HepG2 (cell line): ENCODE data around the gene ARHGEF11. TPM values are rescaled to one million over a fixed set of nuclear protein-coding genes. Genes with fewer than 3 reads are reported as not detected.

Experiments
- ATAC-seq: fragments of 200-7000 bp; cut with Tn5 transposase; 3 replicates; pipeline ENCODE4 v1.9.1; 2020; ENCODE audit warnings: mild to moderate bottlenecking, moderate library complexity
- BruUV-seq: library from RNA; stranded (reverse); fragments of 400-500 nt; replicated peaks from 2 replicates; lab custom pipeline; 2021; lab: Mats Ljungman, UMichigan
- CTCF ChIA-PET: fragments of 300-600 bp; formaldehyde crosslinking; extraction: SDS; loops from one replicate; lab custom pipeline; 2021; ENCODE audit warnings: low total read pairs, inconsistent platforms, low intra/inter-chr PET ratio; lab: Yijun Ruan, JAX
- POLR2A ChIA-PET: fragments of 350-600 bp; sonication (Branson Sonifier 250); formaldehyde crosslinking; loops from one replicate; lab custom pipeline; 2020; ENCODE audit warnings: antibody characterized with exemption, inconsistent platforms; lab: Yijun Ruan, JAX
- DNase-seq: peaks from one replicate; pipeline ENCODE4 v3.0.0-alpha.2; 2015; ENCODE audit warnings: low spot score
- FAIRE-seq: peaks from 3 replicates; lab custom pipeline; 2011; peaks lifted over from hg19 to GRCh38; lab: Jason Lieb, UNC
- H2AFZ ChIP-seq: one replicate; pipeline ENCODE4 v1.6.1; 2011; ENCODE audit warnings: low read length, inconsistent platforms
- H3K27ac ChIP-seq: fragments of 300-600 bp; 3 replicates; pipeline ENCODE4 v1.8.0; 2011; ENCODE audit warnings: mixed run types, mild to moderate bottlenecking, mixed read lengths, low read length, inconsistent platforms; ENCODE audit not compliant: insufficient read depth; ENCODE audit errors: extremely low read length
- H3K27me3 ChIP-seq, 2 experiments: fragments of 200-600 bp in 1 of 2; 2 replicates in 1 of 2; 3 replicates in 1 of 2; pipeline versions ENCODE4 v1.6.0 to v1.8.0; 2011; ENCODE audit warnings: low read length in 2 of 2, mild to moderate bottlenecking in 2 of 2, moderate library complexity in 2 of 2, inconsistent platforms in 1 of 2; ENCODE audit not compliant: insufficient read depth in 2 of 2, control insufficient read depth in 1 of 2
- H3K36me3 ChIP-seq, 2 experiments: fragments of 200-600 bp in 1 of 2; replicated peaks in 1 of 2; 2 replicates in 1 of 2; 3 replicates in 1 of 2; pipeline versions ENCODE4 v1.5.1 to v1.8.0; 2011; ENCODE audit warnings: low read length in 2 of 2, inconsistent platforms in 1 of 2; ENCODE audit not compliant: insufficient read depth in 2 of 2, control insufficient read depth in 1 of 2
- H3K4me1 ChIP-seq: 2 replicates; pipeline ENCODE4 v1.5.1; 2012; ENCODE audit warnings: low read length, inconsistent platforms; ENCODE audit not compliant: insufficient read depth
- H3K4me2 ChIP-seq: 2 replicates; pipeline ENCODE4 v1.6.0; 2011; ENCODE audit warnings: low read depth, low read length, inconsistent platforms
- H3K4me3 ChIP-seq, 3 experiments: fragments of 200-600 bp in 1 of 3; sonication (generic), shearing (Covaris generic) in 1 of 3; replicated peaks in 1 of 3; 2 replicates each; pipeline ENCODE4 v1.5.1; 2011 to 2016; ENCODE audit warnings: low read length in 3 of 3, inconsistent platforms in 2 of 3, low read depth in 2 of 3, mild to moderate bottlenecking in 2 of 3, control low read depth in 1 of 3, mixed read lengths in 1 of 3; ENCODE audit not compliant: insufficient read depth in 1 of 3
- H3K79me2 ChIP-seq: one replicate; pipeline ENCODE4 v1.6.1; 2011; ENCODE audit warnings: low read length, inconsistent platforms; ENCODE audit not compliant: insufficient read depth
- H3K9ac ChIP-seq: 2 replicates; pipeline ENCODE4 v1.6.0; 2011; ENCODE audit warnings: mild to moderate bottlenecking, low read depth, low read length, inconsistent platforms; ENCODE audit not compliant: insufficient read depth
- H3K9me3 ChIP-seq: 2 replicates; pipeline ENCODE4 v1.5.1; 2012; ENCODE audit warnings: mild to moderate bottlenecking, low read length
- H4K20me1 ChIP-seq: 2 replicates; pipeline ENCODE4 v1.6.0; 2011; ENCODE audit warnings: inconsistent platforms, mild to moderate bottlenecking, low read length, moderate library complexity; ENCODE audit not compliant: insufficient read depth
- ARID4A ChIP-seq: sonication (generic); formaldehyde crosslinking; IDR thresholded peaks from 2 replicates; pipeline ENCODE4 v1.5.0; 2020; ENCODE audit warnings: mild to moderate bottlenecking, missing genetic modification reagents, borderline replicate concordance
- FOXJ3 ChIP-seq: sonication (generic); formaldehyde crosslinking; IDR thresholded peaks from 2 replicates; pipeline ENCODE4 v1.4.0; 2020; ENCODE audit warnings: missing genetic modification reagents, mild to moderate bottlenecking, borderline replicate concordance
- JUN ChIP-seq: sonication (generic); formaldehyde crosslinking; IDR thresholded peaks from 2 replicates; pipeline ENCODE4 v1.4.0; 2020; ENCODE audit warnings: mild to moderate bottlenecking, missing genetic modification reagents
- RAD51 ChIP-seq: fragments of 450-650 bp; IDR thresholded peaks from 2 replicates; pipeline ENCODE4 v1.6.1; 2016; ENCODE audit warnings: borderline replicate concordance
- RARA ChIP-seq: IDR thresholded peaks from 2 replicates; pipeline ENCODE4 v1.6.1; 2016; ENCODE audit warnings: missing genetic modification reagents, missing compliant biosample characterization
- SP2 ChIP-seq: sonication (generic); formaldehyde crosslinking; IDR thresholded peaks from 2 replicates; pipeline ENCODE4 v1.5.1; 2020; ENCODE audit warnings: mild to moderate bottlenecking, missing genetic modification reagents
- TCF12 ChIP-seq, 2 experiments: fragments of 450-650 bp in 1 of 2; sonication (generic) in 1 of 2; formaldehyde crosslinking in 1 of 2; IDR thresholded peaks; 2 replicates each; pipeline versions ENCODE4 v1.6.1 to v1.8.0; 2017 to 2022; ENCODE audit warnings: antibody characterized with exemption in 1 of 2, mild to moderate bottlenecking in 1 of 2, missing genetic modification reagents in 1 of 2, moderate library complexity in 1 of 2
- TEAD2 ChIP-seq: sonication (generic); formaldehyde crosslinking; IDR thresholded peaks from 2 replicates; pipeline ENCODE4 v1.9.0; 2021; ENCODE audit warnings: missing genetic modification reagents
- ZNF232 ChIP-seq: sonication (generic); formaldehyde crosslinking; IDR thresholded peaks from 2 replicates; pipeline ENCODE4 v1.4.0; 2020; ENCODE audit warnings: missing genetic modification reagents, borderline replicate concordance
- ZNF557 ChIP-seq: sonication (generic); formaldehyde crosslinking; IDR thresholded peaks from 2 replicates; pipeline ENCODE4 v1.4.0; 2020; ENCODE audit warnings: missing genetic modification reagents
- ZNF644 ChIP-seq: IDR thresholded peaks from 2 replicates; pipeline ENCODE4 v1.6.1; 2016; ENCODE audit warnings: low read depth
- ZNF652 ChIP-seq: IDR thresholded peaks from 2 replicates; pipeline ENCODE4 v1.6.1; 2016; ENCODE audit warnings: low read depth, borderline replicate concordance
- WGBS: methylation state at CpG from one replicate; pipeline ENCODE4 v1.1.6; 2017; ENCODE audit warnings: low lambda C conversion rate; 5-methylcytosine and 5-hydroxymethylcytosine counted together
- in situ Hi-C: cut with HindIII; loops from 2 replicates; pipeline ENCODE4 v1.10.0; 2017; ENCODE audit warnings: low pct_unique_long_range_greater_than_20kb; ENCODE audit not compliant: extremely low pct_ligation_motif_present
- intact Hi-C: fragments of 100-400 bp; cut with micrococcal nuclease; formaldehyde crosslinking; loops from one replicate; pipeline ENCODE4 v1.10.0; 2022; ENCODE audit not compliant: unreplicated experiment
- polyA plus RNA-seq, 8 experiments: library from polyadenylated mRNA; depleted of rRNA in 3 of 8; stranded (reverse) in 7 of 8; unstranded in 1 of 8; fragments of >200 nt; fragmentation: Illumina TruSeq in 4 of 8; extraction: Trizol in 4 of 8; gene quantifications; 2 replicates each; pipeline versions ENCODE4 v1.2.1 to v1.2.3, GENCODE V29; 2011 to 2016; ENCODE audit warnings: low read depth in 4 of 8, missing spikeins in 1 of 8, mixed read lengths in 1 of 8; ENCODE audit not compliant: insufficient read depth in 1 of 8
- total RNA-seq, 5 experiments: library from RNA; depleted of rRNA; stranded (reverse); fragments of >200 nt; fragmentation: Illumina TruSeq; extraction: Trizol; gene quantifications; 2 replicates each; pipeline ENCODE4 v1.2.3, GENCODE V29; 2016; ENCODE audit warnings: low read depth in 1 of 5
- TF ChIP-seq, protein P1 (sequence below): sonication (generic); formaldehyde crosslinking; IDR thresholded peaks from 2 replicates; pipeline ENCODE4 v1.4.0; 2020; ENCODE audit warnings: mild to moderate bottlenecking, missing genetic modification reagents, borderline replicate concordance

ARHGEF11 gene
- total and polyA plus RNA-seq, 2 of the 13 experiments (the other 11 are each of a cell fraction or from before 2014, with no cell fraction given) = 16.5 to 21.2 TPM

DNA sequence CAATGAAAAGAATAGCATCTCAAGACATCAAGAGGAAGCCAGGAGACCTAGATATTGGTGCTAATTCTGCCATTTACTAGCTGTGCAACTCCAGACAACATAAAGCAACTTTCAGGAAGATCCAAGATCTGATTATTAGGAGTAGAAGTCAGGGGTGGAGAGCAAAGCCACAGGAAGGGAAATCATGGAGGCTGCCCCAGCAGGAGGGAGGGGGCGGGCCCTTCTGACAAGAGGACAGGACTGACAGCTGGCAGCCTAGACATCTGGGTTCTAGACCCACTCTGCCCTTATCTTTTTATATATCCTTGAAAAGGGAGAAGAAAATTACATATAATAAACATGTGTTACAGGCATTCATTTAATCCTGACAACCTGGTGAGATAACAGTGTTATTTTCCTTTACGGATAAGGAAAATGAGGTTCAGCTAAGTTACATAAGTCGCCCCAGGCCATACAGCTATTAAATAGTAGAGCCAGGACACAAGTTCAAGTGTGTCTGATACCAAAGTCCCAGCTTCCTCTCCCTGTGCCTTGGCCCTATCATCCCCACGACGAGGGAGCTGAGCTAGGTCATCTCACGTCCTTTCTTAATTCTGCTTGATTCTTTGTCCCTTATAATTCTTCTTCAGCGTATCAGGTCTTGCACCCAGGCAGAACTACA, 46.6 kb downstream of the ARHGEF11 start:
- peaks cover under 1% of the 10 kb centered on the region for H3K4me1 ChIP-seq
- no peak for FAIRE-seq
- no peak overlapping the region for H3K4me3 ChIP-seq
- H3K9ac ChIP-seq = no peak overlapping the region
- WGBS = 91% methylated on average over 7 of the region's 7 CpGs
- in situ Hi-C loops = no loop called here
- intact Hi-C loops = no loop called here
- TF ChIP-seq SP2 (CRISPR knock-in tag) (no peak), ARID4A (CRISPR knock-in tag) (no peak), RAD51 (no peak), ZNF557 (no peak), ZNF232 (CRISPR knock-in tag) (no peak), TCF12 (IDR thresholded peaks at IDR 0.05) (no peak), TCF12 (CRISPR knock-in tag; IDR thresholded peaks at IDR 0.05) (no peak), FOXJ3 (no peak), RARA (CRISPR knock-in tag) (no peak), JUN (no peak), ZNF652 (CRISPR knock-in tag) (no peak), ZNF644 (CRISPR knock-in tag) (no peak), TEAD2 (CRISPR knock-in tag) (no peak)
- TF ChIP-seq, protein P1, sequence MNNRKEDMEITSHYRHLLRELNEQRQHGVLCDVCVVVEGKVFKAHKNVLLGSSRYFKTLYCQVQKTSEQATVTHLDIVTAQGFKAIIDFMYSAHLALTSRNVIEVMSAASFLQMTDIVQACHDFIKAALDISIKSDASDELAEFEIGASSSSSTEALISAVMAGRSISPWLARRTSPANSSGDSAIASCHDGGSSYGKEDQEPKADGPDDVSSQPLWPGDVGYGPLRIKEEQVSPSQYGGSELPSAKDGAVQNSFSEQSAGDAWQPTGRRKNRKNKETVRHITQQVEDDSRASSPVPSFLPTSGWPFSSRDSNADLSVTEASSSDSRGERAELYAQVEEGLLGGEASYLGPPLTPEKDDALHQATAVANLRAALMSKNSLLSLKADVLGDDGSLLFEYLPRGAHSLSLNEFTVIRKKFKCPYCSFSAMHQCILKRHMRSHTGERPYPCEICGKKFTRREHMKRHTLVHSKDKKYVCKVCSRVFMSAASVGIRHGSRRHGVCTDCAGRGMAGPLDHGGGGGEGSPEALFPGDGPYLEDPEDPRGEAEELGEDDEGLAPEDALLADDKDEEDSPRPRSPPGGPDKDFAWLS (CRISPR knock-in tag) = no peak
- BruUV-seq = no TSS peak
- no peaks in the 10 kb centered on the region; the same call in 1 of the 2 replicates for H4K20me1 ChIP-seq
- DNase-seq = no peak
- no peak overlapping the region for H3K27ac ChIP-seq
- ATAC-seq = no peak
- H3K79me2 ChIP-seq = peaks cover 3% of the 10 kb centered on the region
- ChIA-PET CTCF (no interaction called here), POLR2A (no interaction called here)
- no peaks in the 10 kb centered on the region; a peak in 1 of 5 replicates for H3K36me3 ChIP-seq
- H3K4me2 ChIP-seq = no peak overlapping the region
- H3K27me3 ChIP-seq = no peaks in the 10 kb centered on the region
- no peak overlapping the region for H2AFZ ChIP-seq
- no peaks in the 10 kb centered on the region for H3K9me3 ChIP-seq
